IPS-18a (cell line): Measurements from ENCODE around the gene RWDD1.
"Not testable (repeated sequence)": the region's sequence is repeated elsewhere in the genome, so short reads cannot be mapped to it uniquely, and the experiment has no call there.

ENCODE experiments used
- H3K27ac ChIP-seq: one replicate; pipeline ENCODE4 v1.5.1; 2013; ENCODE audit warnings: low read length
- H3K27me3 ChIP-seq: one replicate; pipeline ENCODE4 v1.6.1; 2013; ENCODE audit warnings: mild to moderate bottlenecking, low read length; ENCODE audit not compliant: control insufficient read depth, insufficient read depth
- H3K36me3 ChIP-seq: one replicate; pipeline ENCODE4 v1.6.1; 2013; ENCODE audit warnings: low read depth, low read length; ENCODE audit not compliant: control insufficient read depth
- H3K4me1 ChIP-seq: one replicate; pipeline ENCODE4 v1.6.1; 2013; ENCODE audit warnings: low read depth, low read length; ENCODE audit not compliant: control insufficient read depth
- H3K4me3 ChIP-seq: one replicate; pipeline ENCODE4 v1.5.1; 2013; ENCODE audit warnings: low read length
- H3K9ac ChIP-seq: one replicate; pipeline ENCODE4 v1.6.1; 2013; ENCODE audit warnings: mild to moderate bottlenecking, low read length, moderate library complexity
- H3K9me3 ChIP-seq: one replicate; pipeline ENCODE4 v1.6.1; 2013; ENCODE audit warnings: low read depth, low read length; ENCODE audit not compliant: control insufficient read depth

Gene RWDD1

GRCh38 chr6:116578335-116578734, 7.0 kb downstream of the RWDD1 start:
- Histone ChIP-seq H3K9ac (no peak overlapping the region), H3K9me3 (no peaks in the 10 kb centered on the region), H3K36me3 (no peaks in the 10 kb centered on the region), H3K27ac (no peak overlapping the region), H3K4me1 (no peaks in the 10 kb centered on the region), H3K27me3 (no peaks in the 10 kb centered on the region), H3K4me3 (no peak overlapping the region)

- no peaks in the 10 kb centered on the region for H3K36me3 ChIP-seq
- H3K9ac ChIP-seq: no peak overlapping the region
- H3K27me3 ChIP-seq: no peaks in the 10 kb centered on the region
- H3K27ac ChIP-seq: no peak overlapping the region
- no peaks in the 10 kb centered on the region for H3K4me1 ChIP-seq
- no peaks in the 10 kb centered on the region for H3K9me3 ChIP-seq
- no peak overlapping the region for H3K4me3 ChIP-seq
Observed at GRCh38 chr6:116579143-116579542, 7.8 kb downstream of the RWDD1 start.

- no peaks in the 10 kb centered on the region for H3K27me3 ChIP-seq
- H3K4me3 ChIP-seq: no peak overlapping the region
- H3K9ac ChIP-seq: no peak overlapping the region
- H3K9me3 ChIP-seq: no peaks in the 10 kb centered on the region
- H3K4me1 ChIP-seq: no peaks in the 10 kb centered on the region
- peaks cover 10% of the 10 kb centered on the region for H3K36me3 ChIP-seq
- no peak overlapping the region for H3K27ac ChIP-seq
Observed at GRCh38 chr6:116580198-116580597, 8.9 kb downstream of the RWDD1 start.

GRCh38 chr6:116586276-116586675, 15.0 kb downstream of the RWDD1 start:
- Histone ChIP-seq H3K4me1 (no peaks in the 10 kb centered on the region), H3K4me3 (no peak overlapping the region), H3K27ac (no peak overlapping the region), H3K36me3 (peaks cover 49% of the 10 kb centered on the region), H3K9ac (no peak overlapping the region), H3K9me3 (no peaks in the 10 kb centered on the region), H3K27me3 (no peaks in the 10 kb centered on the region)

- Histone ChIP-seq H3K4me1 (no peaks in the 10 kb centered on the region), H3K36me3 (peaks cover 53% of the 10 kb centered on the region), H3K27ac (no peak overlapping the region), H3K9ac (no peak overlapping the region), H3K27me3 (no peaks in the 10 kb centered on the region), H3K9me3 (no peaks in the 10 kb centered on the region), H3K4me3 (no peak overlapping the region)
Observed at GRCh38 chr6:116586738-116587137, 15.4 kb downstream of the RWDD1 start.

DNA sequence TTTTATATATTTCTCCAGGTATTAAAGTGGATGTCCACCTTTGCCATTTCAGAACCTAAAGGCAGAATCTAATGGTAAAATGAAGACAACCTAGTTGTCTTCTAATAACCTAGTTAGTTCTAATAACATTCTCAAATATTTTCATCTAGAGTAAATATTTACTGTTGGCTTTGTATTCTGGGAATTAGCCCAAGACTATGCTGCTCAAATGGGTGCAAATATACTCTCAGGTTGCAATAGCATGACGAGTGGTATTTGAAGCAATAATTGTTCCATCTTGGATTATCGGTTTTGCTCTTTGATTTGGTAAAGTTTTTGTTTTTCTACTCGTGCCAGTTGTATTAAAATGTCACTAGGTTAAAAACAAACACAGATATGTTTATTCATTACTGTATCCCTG, 23.9 kb downstream of the RWDD1 start:
- Histone ChIP-seq H3K9ac (no peak overlapping the region), H3K4me3 (no peak overlapping the region), H3K27me3 (no peaks in the 10 kb centered on the region), H3K27ac (no peak overlapping the region), H3K36me3 (peaks cover 37% of the 10 kb centered on the region), H3K4me1 (no peaks in the 10 kb centered on the region), H3K9me3 (no peaks in the 10 kb centered on the region)

GRCh38 chr6:116596815-116597214, 25.5 kb downstream of the RWDD1 start:
- H3K9me3 ChIP-seq: no peaks in the 10 kb centered on the region
- H3K4me3 ChIP-seq: no peak overlapping the region
- H3K9ac ChIP-seq: no peak overlapping the region
- no peak overlapping the region for H3K27ac ChIP-seq
- peaks cover 21% of the 10 kb centered on the region for H3K36me3 ChIP-seq
- H3K27me3 ChIP-seq: no peaks in the 10 kb centered on the region
- no peaks in the 10 kb centered on the region for H3K4me1 ChIP-seq

- not testable (repeated sequence) for H3K9me3 ChIP-seq, H3K27ac ChIP-seq, H3K4me3 ChIP-seq, H3K4me1 ChIP-seq, H3K36me3 ChIP-seq, H3K9ac ChIP-seq, H3K27me3 ChIP-seq
Observed at GRCh38 chr6:116603916-116604315, 32.6 kb downstream of the RWDD1 start.

DNA sequence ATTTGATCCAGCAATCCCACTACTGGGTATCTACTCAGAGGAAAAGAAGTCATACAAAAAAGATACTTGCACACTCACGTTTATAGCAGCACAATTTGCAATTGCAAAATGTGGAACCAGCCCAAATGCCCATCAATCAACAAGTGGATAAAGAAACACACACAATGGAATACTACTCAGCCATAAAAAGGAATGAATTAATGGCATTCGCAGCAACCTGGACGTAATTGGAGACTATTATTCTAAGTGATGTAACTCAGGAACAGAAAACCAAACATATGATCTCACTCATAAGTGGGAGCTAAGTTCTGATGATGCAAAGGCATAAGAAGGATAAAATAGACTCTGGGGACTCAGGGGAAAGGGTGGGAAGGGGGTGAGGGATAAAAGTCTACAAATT, 33.6 kb downstream of the RWDD1 start:
- H3K4me1 ChIP-seq, H3K9ac ChIP-seq, H3K4me3 ChIP-seq, H3K9me3 ChIP-seq, H3K27ac ChIP-seq, H3K27me3 ChIP-seq, H3K36me3 ChIP-seq: not testable (repeated sequence)

GRCh38 chr6:116605935-116606334, 34.6 kb downstream of the RWDD1 start:
- peaks cover under 1% of the 10 kb centered on the region for H3K4me1 ChIP-seq
- no peak overlapping the region for H3K27ac ChIP-seq
- H3K4me3 ChIP-seq: no peak overlapping the region
- no peaks in the 10 kb centered on the region for H3K27me3 ChIP-seq
- H3K9me3 ChIP-seq: no peaks in the 10 kb centered on the region
- no peak overlapping the region for H3K9ac ChIP-seq
- H3K36me3 ChIP-seq: no peaks in the 10 kb centered on the region

DNA sequence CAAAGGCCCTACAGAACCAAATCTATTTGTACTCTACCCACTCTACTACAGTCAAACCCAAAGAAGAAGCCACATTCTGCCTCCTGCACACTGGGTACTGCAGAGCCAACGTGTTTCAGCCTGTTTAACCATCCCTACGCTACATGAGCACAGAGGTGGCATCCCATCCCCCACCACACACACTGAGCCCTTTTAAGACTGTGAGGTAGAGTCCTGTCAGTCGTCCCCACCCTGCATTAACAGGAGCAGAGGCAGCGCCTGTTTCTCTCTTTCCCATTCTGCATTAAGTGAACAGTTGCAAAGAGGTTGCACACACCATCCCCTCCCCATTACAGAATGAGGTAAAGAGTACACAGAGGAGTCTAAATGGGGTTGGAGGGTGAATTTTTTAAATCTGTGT, 39.8 kb downstream of the RWDD1 start:
- peaks cover 11% of the 10 kb centered on the region for H3K4me1 ChIP-seq
- H3K9ac ChIP-seq: no peak overlapping the region
- no peaks in the 10 kb centered on the region for H3K9me3 ChIP-seq
- no peaks in the 10 kb centered on the region for H3K27me3 ChIP-seq
- H3K36me3 ChIP-seq: no peaks in the 10 kb centered on the region
- no peak overlapping the region for H3K4me3 ChIP-seq
- H3K27ac ChIP-seq: no peak overlapping the region

DNA sequence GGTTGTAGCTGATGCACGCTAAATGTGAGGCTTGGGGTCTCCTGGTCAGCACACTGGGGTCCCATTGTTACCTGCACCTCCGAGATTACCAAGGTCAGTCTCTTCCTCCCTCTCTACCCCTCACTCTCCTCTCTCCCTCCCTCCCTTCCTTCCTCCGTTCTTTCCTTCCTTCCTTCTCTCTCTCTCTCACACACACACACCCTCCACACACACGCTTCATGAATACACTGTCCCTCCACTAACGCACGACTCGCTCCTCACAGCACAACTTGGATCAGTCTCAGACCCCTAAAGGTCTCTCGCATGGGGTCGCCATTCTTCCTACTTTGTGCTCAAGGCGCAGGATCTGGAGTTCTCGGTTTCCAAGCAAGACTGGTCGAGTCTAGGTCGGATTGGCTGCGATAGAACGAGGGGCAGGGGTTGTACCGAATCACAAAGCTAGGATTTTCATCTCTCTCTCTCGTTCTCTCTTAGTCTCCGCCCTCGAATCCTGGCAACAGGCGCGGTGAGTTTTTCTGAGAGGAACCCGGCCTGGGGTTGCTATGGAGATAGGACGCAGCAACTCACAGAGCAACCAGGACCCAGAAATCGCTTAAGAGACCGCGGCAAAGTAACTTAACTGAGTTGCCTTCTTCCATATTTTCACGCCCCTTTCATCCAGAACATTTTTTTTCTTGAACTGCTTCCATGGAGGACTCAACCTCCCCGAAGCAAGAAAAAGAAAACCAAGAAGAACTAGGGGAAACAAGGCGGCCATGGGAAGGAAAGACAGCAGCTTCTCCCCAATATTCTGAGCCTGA, 44.8 kb downstream of the RWDD1 start, which contains the start of gene RSPH4A:
TSS of gene RSPH4A (plus strand) at position 543 of the 800 bp plus-strand sequence. CDS start at position 688, 145 bp downstream.
- Histone ChIP-seq H3K36me3 (no peaks in the 10 kb centered on the region), H3K27ac (peak within 1 kb of the TSS; percentile 99), H3K4me3 (peak within 1 kb of the TSS; percentile 99), H3K9me3 (no peaks in the 10 kb centered on the region), H3K27me3 (peaks cover 15% of the 10 kb centered on the region), H3K9ac (peak within 1 kb of the TSS; percentile 94), H3K4me1 (peaks cover 8% of the 10 kb centered on the region)
